Measurements from ENCODE around the gene TTC12. TPM values are rescaled to one million over a fixed set of nuclear protein-coding genes. Genes with fewer than 3 reads are reported as not detected.

Gene TTC12
- total RNA-seq, 4 donors from 2014 or later, result 2.2 to 14.7 (median 10.8) TPM

GRCh38 chr11:113393501-113393985, 79.2 kb downstream of the TTC12 start:
- peaks cover 0 to 13% (median 0%) of the 10 kb centered on the region in 4 donors for H3K27me3 ChIP-seq
- H3K4me1 ChIP-seq, result no peaks in the 10 kb centered on the region
- no peak for DNase-seq
- H3K36me3 ChIP-seq, result no peaks in the 10 kb centered on the region
- H3K4me3 ChIP-seq, result no peak overlapping the region
- no peaks in the 10 kb centered on the region for H3K9me3 ChIP-seq
- 58% methylated on average over 5 of the region's 8 CpGs; no CpG with 5 or more reads in 1 of the 2 donors for WGBS, 2 donors
- TF ChIP-seq CTCF (IDR thresholded peaks at IDR 0.05), result no peak
- no peak overlapping the region for H3K27ac ChIP-seq
- intact Hi-C loops (cut with DNase I), result no loop called here

- Histone ChIP-seq H3K9me3 (no peaks in the 10 kb centered on the region), H3K36me3 (no peaks in the 10 kb centered on the region), H3K27ac (no peak overlapping the region), H3K4me3 (no peak overlapping the region), H3K27me3 (no peaks in the 10 kb centered on the region), H3K4me1 (no peaks in the 10 kb centered on the region)
- intact Hi-C loops (cut with DNase I), result no loop called here
- 86 to 91% methylated on average over 6 of the region's 11 CpGs for WGBS, 2 donors
- DNase-seq, result no peak
- TF ChIP-seq POLR2A (IDR thresholded peaks at IDR 0.05) (no peak), CTCF (IDR thresholded peaks at IDR 0.05) (no peak)
Observed at GRCh38 chr11:113394919-113395318, 80.5 kb downstream of the TTC12 start.

GRCh38 chr11:113395782-113396336, 81.5 kb downstream of the TTC12 start:
- Histone ChIP-seq H3K4me1 (no peaks in the 10 kb centered on the region), H3K9me3 (no peaks in the 10 kb centered on the region), H3K4me3 (no peak overlapping the region), H3K27me3 (no peaks in the 10 kb centered on the region), H3K27ac (no peak overlapping the region), H3K36me3 (no peaks in the 10 kb centered on the region)
- 60 to 96% methylated on average over 1 to 8 of the region's 9 CpGs for WGBS, 2 donors
- no peak for DNase-seq
- intact Hi-C loops (cut with DNase I), result no loop called here
- TF ChIP-seq POLR2A (IDR thresholded peaks at IDR 0.05), result no peak

- Histone ChIP-seq H3K9me3 (no peaks in the 10 kb centered on the region), H3K36me3 (no peaks in the 10 kb centered on the region), H3K4me3 (no peak overlapping the region), H3K27me3 (no peaks in the 10 kb centered on the region), H3K27ac (no peak overlapping the region), H3K4me1 (peaks cover 0 to 5% (median 0%) of the 10 kb centered on the region in 3 donors)
- intact Hi-C loops (cut with DNase I), result no loop called here
- no peak for TF ChIP-seq POLR2A (IDR thresholded peaks at IDR 0.05)
- TF ChIP-seq CTCF (IDR thresholded peaks at IDR 0.05), result no peak
- DNase-seq, result no peak
- 0 to 75% methylated on average over 1 of the region's 1 CpG for WGBS, 2 donors
Observed at GRCh38 chr11:113396690-113397089, 82.3 kb downstream of the TTC12 start.

GRCh38 chr11:113397212-113397611, 82.8 kb downstream of the TTC12 start:
- WGBS, 2 donors, result 73 to 92% methylated on average over 5 to 6 of the region's 7 CpGs
- Histone ChIP-seq H3K4me1 (peaks cover 0 to 8% (median 0%) of the 10 kb centered on the region in 3 donors), H3K36me3 (no peaks in the 10 kb centered on the region), H3K9me3 (no peaks in the 10 kb centered on the region), H3K27me3 (no peaks in the 10 kb centered on the region), H3K27ac (no peak overlapping the region), H3K4me3 (no peak overlapping the region)
- no peak for TF ChIP-seq CTCF (IDR thresholded peaks at IDR 0.05)
- no peak for TF ChIP-seq POLR2A (IDR thresholded peaks at IDR 0.05)
- intact Hi-C loops (cut with DNase I), result no loop called here
- DNase-seq, result no peak

GRCh38 chr11:113397821-113398220, 83.4 kb downstream of the TTC12 start:
- Histone ChIP-seq H3K36me3 (no peaks in the 10 kb centered on the region), H3K4me3 (no peak overlapping the region), H3K27me3 (peaks cover 0 to 4% (median 0%) of the 10 kb centered on the region in 4 donors), H3K9me3 (no peaks in the 10 kb centered on the region), H3K4me1 (peaks cover 0 to 8% (median 0%) of the 10 kb centered on the region in 3 donors), H3K27ac (no peak overlapping the region)
- TF ChIP-seq POLR2A (IDR thresholded peaks at IDR 0.05), result no peak
- no peak for TF ChIP-seq CTCF (IDR thresholded peaks at IDR 0.05)
- DNase-seq, result no peak
- intact Hi-C loops (cut with DNase I), result no loop called here
- 62 to 88% methylated on average over 3 to 4 of the region's 4 CpGs for WGBS, 2 donors

Measured in esophagus squamous epithelium (tissue), 5 donors.